Karpas-422 (cell line): ENCODE data around the gene POLQ. TPM values are rescaled to one million over a fixed set of nuclear protein-coding genes. Genes with fewer than 3 reads are reported as not detected.
"Not testable (repeated sequence)": the region's sequence is repeated elsewhere in the genome, so short reads cannot be mapped to it uniquely, and the experiment has no call there.

Experiments used
- DNase-seq: peaks from one replicate; pipeline ENCODE4 v3.0.0-alpha.2; 2015
- H2AFZ ChIP-seq: fragments of 200-600 bp; sonication (generic); 2 replicates; pipeline ENCODE4 v1.6.1; 2014; ENCODE audit warnings: antibody characterized with exemption, low read length, mixed read lengths
- H3K27ac ChIP-seq: fragments of 200-600 bp; sonication (generic); 2 replicates; pipeline ENCODE4 v1.5.1; 2014; ENCODE audit warnings: mild to moderate bottlenecking, low read length, moderate library complexity
- H3K27me3 ChIP-seq: fragments of 200-600 bp; sonication (generic); 2 replicates; pipeline ENCODE4 v1.6.1; 2014; ENCODE audit warnings: low read length, mixed read lengths
- H3K36me3 ChIP-seq: fragments of 200-600 bp; sonication (generic); 2 replicates; pipeline ENCODE4 v1.6.1; 2014; ENCODE audit warnings: low read length, mixed read lengths; ENCODE audit not compliant: insufficient read depth
- H3K4me1 ChIP-seq: fragments of 200-600 bp; sonication (generic); 2 replicates; pipeline ENCODE4 v1.6.1; 2014; ENCODE audit warnings: mild to moderate bottlenecking, low read length, mixed read lengths
- H3K4me2 ChIP-seq: fragments of 200-600 bp; sonication (generic); 2 replicates; pipeline ENCODE4 v1.6.1; 2014; ENCODE audit warnings: low read length, low read depth, mild to moderate bottlenecking; ENCODE audit not compliant: poor library complexity, severe bottlenecking
- H3K4me3 ChIP-seq: fragments of 200-600 bp; sonication (generic); 2 replicates; pipeline ENCODE4 v1.5.1; 2014; ENCODE audit warnings: mild to moderate bottlenecking, antibody characterized with exemption, low read length, mixed read lengths
- H3K79me2 ChIP-seq: fragments of 200-600 bp; sonication (generic); 2 replicates; pipeline ENCODE4 v1.6.1; 2014; ENCODE audit warnings: mild to moderate bottlenecking, low read length, mixed read lengths
- H3K9ac ChIP-seq: fragments of 200-600 bp; sonication (generic); 2 replicates; pipeline ENCODE4 v1.6.0; 2014; ENCODE audit warnings: low read length
- H3K9me2 ChIP-seq: fragments of 200-600 bp; sonication (generic), shearing (Covaris generic); replicated peaks from 2 replicates; pipeline ENCODE4 v1.6.0; 2014; ENCODE audit warnings: mild to moderate bottlenecking, low read length, moderate library complexity; ENCODE audit not compliant: insufficient read depth
- H3K9me3 ChIP-seq: fragments of 300-700, 200-600 bp; sonication (generic); 2 replicates; pipeline ENCODE4 v1.6.1; 2014; ENCODE audit warnings: low read length, mixed read lengths
- H4K20me1 ChIP-seq: fragments of 200-600 bp; sonication (generic); 2 replicates; pipeline ENCODE4 v1.6.1; 2014; ENCODE audit warnings: mild to moderate bottlenecking, antibody characterized with exemption, low read length, low read depth; ENCODE audit not compliant: insufficient read depth
- total RNA-seq: library from RNA; depleted of rRNA; stranded (reverse); fragments of >200 nt; shearing (Covaris generic); gene quantifications from 2 replicates; pipeline ENCODE4 v1.2.3, GENCODE V29; 2014; ENCODE audit warnings: low replicate concordance; rRNA removed

POLQ gene
- 9.5 and 10.0 TPM in 2 replicates for total RNA-seq

GRCh38 chr3:121545574-121546455 is at the start of gene POLQ:
TSS of gene POLQ (minus strand) at chr3:121545988. CDS start at chr3:121545877, 111 bp downstream.
- Histone ChIP-seq H3K4me2 (peak within 1 kb of the TSS; percentile 95), H3K9me2 (no peaks in the 10 kb centered on the region), H4K20me1 (no peaks in the 10 kb centered on the region), H3K4me1 (peaks cover 16% of the 10 kb centered on the region), H3K27ac (peak within 1 kb of the TSS; percentile 83), H3K79me2 (peaks cover 43% of the 10 kb centered on the region), H2AFZ (peak within 1 kb of the TSS; percentile 62), H3K4me3 (peak within 1 kb of the TSS; percentile 75), H3K9ac (peak within 1 kb of the TSS; percentile 79), H3K36me3 (peaks cover 9% of the 10 kb centered on the region; the same call in 1 of the 2 replicates), H3K9me3 (no peaks in the 10 kb centered on the region), H3K27me3 (no peaks in the 10 kb centered on the region)
- peak; percentile 98 for DNase-seq

- Histone ChIP-seq H3K9ac (no peak overlapping the region), H3K27ac (no peak overlapping the region), H3K9me2 (no peaks in the 10 kb centered on the region), H3K4me1 (peaks cover 39% of the 10 kb centered on the region), H2AFZ (no peak overlapping the region), H3K79me2 (no peaks in the 10 kb centered on the region), H3K4me3 (no peak overlapping the region), H3K4me2 (no peak overlapping the region), H3K27me3 (no peaks in the 10 kb centered on the region), H3K36me3 (no peaks in the 10 kb centered on the region), H3K9me3 (no peaks in the 10 kb centered on the region), H4K20me1 (no peaks in the 10 kb centered on the region)
- DNase-seq: no peak
Measured at GRCh38 chr3:121594850-121595249, 49.1 kb upstream of the POLQ start.

GRCh38 chr3:121593806-121594205 is 48.0 kb upstream of the POLQ start:
- not testable (repeated sequence) for H3K27me3 ChIP-seq

GRCh38 chr3:121592856-121593702 is 47.3 kb upstream of the POLQ start, which contains the start of gene FBXO40:
TSS of gene FBXO40 (plus strand) at chr3:121593379. CDS start at chr3:121620576, 27,197 bp downstream.
- peak; percentile 77 for DNase-seq
- H3K4me2 ChIP-seq: peak within 1 kb of the TSS; percentile 78

More at GRCh38 chr3:121593806-121594205, 48.0 kb upstream of the POLQ start:
- H3K9me3 ChIP-seq, H3K9ac ChIP-seq, H3K79me2 ChIP-seq, H3K9me2 ChIP-seq, H4K20me1 ChIP-seq, DNase-seq, H3K36me3 ChIP-seq: not testable (repeated sequence)
- H2AFZ ChIP-seq: peak overlapping the region; percentile 83; the same call in 1 of the 2 replicates
- peak overlapping the region; percentile 81; the same call in 1 of the 2 replicates for H3K27ac ChIP-seq
- peak overlapping the region; percentile 78 for H3K4me2 ChIP-seq
- H3K4me3 ChIP-seq: peak overlapping the region; percentile 64; the same call in 1 of the 2 replicates
- H3K4me1 ChIP-seq: peaks cover 39% of the 10 kb centered on the region

GRCh38 chr3:121584418-121584817 is 38.6 kb upstream of the POLQ start:
- H3K4me1 ChIP-seq: no peaks in the 10 kb centered on the region
- DNase-seq: no peak
- H3K9ac ChIP-seq: no peak overlapping the region
- no peaks in the 10 kb centered on the region for H3K27me3 ChIP-seq
- no peaks in the 10 kb centered on the region for H3K9me3 ChIP-seq
- no peaks in the 10 kb centered on the region for H3K9me2 ChIP-seq
- no peak overlapping the region for H3K4me2 ChIP-seq
- no peak overlapping the region for H3K4me3 ChIP-seq
- no peaks in the 10 kb centered on the region for H3K36me3 ChIP-seq
- H4K20me1 ChIP-seq: no peaks in the 10 kb centered on the region
- H3K27ac ChIP-seq: no peak overlapping the region
- H3K79me2 ChIP-seq: no peaks in the 10 kb centered on the region
- no peak overlapping the region for H2AFZ ChIP-seq

More at GRCh38 chr3:121592856-121593702, 47.3 kb upstream of the POLQ start, which contains the start of gene FBXO40:
- Histone ChIP-seq H3K4me1 (peaks cover 39% of the 10 kb centered on the region), H3K36me3 (no peaks in the 10 kb centered on the region), H3K27ac (peak within 1 kb of the TSS; percentile 81), H3K9ac (peak within 1 kb of the TSS; percentile 62), H3K79me2 (no peaks in the 10 kb centered on the region), H3K4me3 (peak within 1 kb of the TSS; percentile 64), H2AFZ (peak within 1 kb of the TSS; percentile 83), H4K20me1 (no peaks in the 10 kb centered on the region), H3K9me3 (no peaks in the 10 kb centered on the region), H3K27me3 (no peaks in the 10 kb centered on the region), H3K9me2 (no peaks in the 10 kb centered on the region)

- Histone ChIP-seq H4K20me1 (no peaks in the 10 kb centered on the region), H3K27ac (no peak overlapping the region), H3K9me3 (no peaks in the 10 kb centered on the region), H3K9me2 (no peaks in the 10 kb centered on the region), H3K4me1 (no peaks in the 10 kb centered on the region), H3K79me2 (no peaks in the 10 kb centered on the region), H3K27me3 (no peaks in the 10 kb centered on the region), H3K4me3 (no peak overlapping the region), H3K36me3 (no peaks in the 10 kb centered on the region), H3K9ac (no peak overlapping the region), H2AFZ (no peak overlapping the region), H3K4me2 (no peak overlapping the region)
- DNase-seq: no peak
Measured at GRCh38 chr3:121581691-121582090, 35.9 kb upstream of the POLQ start.

- H3K9me3 ChIP-seq: no peaks in the 10 kb centered on the region
- H3K36me3 ChIP-seq: no peaks in the 10 kb centered on the region
- no peaks in the 10 kb centered on the region for H3K79me2 ChIP-seq
- no peak overlapping the region for H3K27ac ChIP-seq
- H4K20me1 ChIP-seq: no peaks in the 10 kb centered on the region
- H3K9me2 ChIP-seq: no peaks in the 10 kb centered on the region
- H3K4me2 ChIP-seq: no peak overlapping the region
- H2AFZ ChIP-seq: no peak overlapping the region
- no peaks in the 10 kb centered on the region for H3K4me1 ChIP-seq
- no peak for DNase-seq
- no peak overlapping the region for H3K4me3 ChIP-seq
- no peak overlapping the region for H3K9ac ChIP-seq
- no peaks in the 10 kb centered on the region for H3K27me3 ChIP-seq
Measured at GRCh38 chr3:121574449-121574848, 28.7 kb upstream of the POLQ start.

- no peak within 1 kb of the TSS for H2AFZ ChIP-seq
- no peaks in the 10 kb centered on the region for H3K27me3 ChIP-seq
- no peak for DNase-seq
- H3K9me2 ChIP-seq: no peaks in the 10 kb centered on the region
- no peaks in the 10 kb centered on the region for H3K36me3 ChIP-seq
- H3K4me1 ChIP-seq: no peaks in the 10 kb centered on the region
- H3K4me2 ChIP-seq: no peak within 1 kb of the TSS
- H3K79me2 ChIP-seq: no peaks in the 10 kb centered on the region
- no peaks in the 10 kb centered on the region for H4K20me1 ChIP-seq
- H3K4me3 ChIP-seq: no peak within 1 kb of the TSS
- H3K27ac ChIP-seq: no peak within 1 kb of the TSS
- no peaks in the 10 kb centered on the region for H3K9me3 ChIP-seq
- no peak within 1 kb of the TSS for H3K9ac ChIP-seq
Measured at GRCh38 chr3:121567649-121568048, 21.9 kb upstream of the POLQ start, which contains the start of gene ARGFX. TSS of gene ARGFX (plus strand) at chr3:121567949. CDS start at chr3:121570714, 2,765 bp downstream.
